HEK293T (cell line): ENCODE measurements around the gene FAM171A1.

Experiments
- ELF4 ChIP-seq: fragments of 450-650 bp; IDR thresholded peaks from 2 replicates; pipeline ENCODE4 v1.6.1; 2017; ENCODE audit warnings: antibody characterized with exemption
- TARDBP ChIP-seq: fragments of 450-650 bp; IDR thresholded peaks from 2 replicates; pipeline ENCODE4 v1.6.1; 2016

DNA sequence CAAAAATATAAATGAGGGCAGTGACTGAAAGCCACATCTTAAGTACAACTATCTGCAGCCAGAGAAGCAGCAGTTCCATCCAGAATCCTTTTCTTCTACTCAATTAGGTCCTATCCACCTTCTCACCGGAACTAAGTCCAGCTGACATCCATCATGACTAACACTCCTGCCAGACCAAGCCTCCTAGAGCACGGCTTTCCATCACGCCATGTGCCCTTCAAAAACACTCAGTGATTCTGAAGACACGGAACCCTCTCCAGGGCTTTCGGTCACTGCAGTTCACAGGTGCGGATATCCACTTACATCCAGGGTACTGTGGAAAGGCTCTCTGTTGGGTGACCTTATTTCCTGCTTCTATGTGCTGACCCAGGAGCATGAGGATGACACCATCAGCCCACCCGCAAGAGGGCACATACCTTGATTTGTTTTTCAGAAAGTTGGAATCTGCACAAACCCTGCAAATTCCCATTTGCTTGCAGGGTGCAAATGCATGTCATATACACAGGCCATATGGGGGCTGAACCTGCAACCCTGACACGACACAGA lies 64.3 kb downstream of the FAM171A1 start:
- TF ChIP-seq TARDBP (no peak), ELF4 (no peak)
